Psoas muscle (tissue), 8 donors: ENCODE measurements around the gene ITPR3. TPM values are rescaled to one million over a fixed set of nuclear protein-coding genes. Genes with fewer than 3 reads are reported as not detected.

Source experiments
- ATAC-seq, 4 donors: fragments of 200-7000 bp; cut with Tn5 transposase; one replicate each; pipeline ENCODE4 v1.9.1; 2020; ENCODE audit warnings: moderate library complexity in 3 of 4, mild to moderate bottlenecking in 2 of 4
- DNase-seq, 2 donors: peaks; one replicate each; pipeline ENCODE4 v3.0.0-alpha.2; 2020
- H3K27ac ChIP-seq: fragments of 200-600 bp; one replicate; pipeline ENCODE4 v1.8.0; 2022
- H3K27me3 ChIP-seq, 3 donors: fragments of 200-600 bp in 1 of 3; one replicate each; pipeline versions ENCODE4 v1.6.1 to v1.8.0; 2013 to 2022; ENCODE audit warnings: low read length in 2 of 3, mild to moderate bottlenecking in 2 of 3, moderate library complexity in 1 of 3; ENCODE audit not compliant: insufficient read depth in 3 of 3
- H3K36me3 ChIP-seq, 2 donors: fragments of 200-600 bp in 1 of 2; one replicate each; pipeline versions ENCODE4 v1.6.1 to v1.8.0; 2013 to 2022; ENCODE audit warnings: low read depth in 1 of 2, mild to moderate bottlenecking in 1 of 2, moderate library complexity in 1 of 2; ENCODE audit not compliant: insufficient read depth in 1 of 2
- H3K4me1 ChIP-seq: fragments of 200-600 bp; one replicate; pipeline ENCODE4 v1.8.0; 2022
- H3K4me3 ChIP-seq: fragments of 200-600 bp; one replicate; pipeline ENCODE4 v1.8.0; 2022; ENCODE audit warnings: mild to moderate bottlenecking
- H3K9me3 ChIP-seq: fragments of 200-600 bp; one replicate; pipeline ENCODE4 v1.8.0; 2022
- CTCF ChIP-seq: fragments of 200-600 bp; IDR thresholded peaks from one replicate; pipeline ENCODE4 v1.8.0; 2022; ENCODE audit warnings: antibody characterized with exemption
- WGBS, 3 donors: extraction: QIAGEN DNeasy Blood & Tissue Kit; methylation state at CpG; one replicate each; pipeline versions ENCODE4 v1.1.6 to v1.1.7; 2013; 5-methylcytosine and 5-hydroxymethylcytosine counted together
- intact Hi-C, 2 donors: fragments of 100-400 bp; cut with DNase I; formaldehyde crosslinking; loops; one replicate each; pipeline versions ENCODE4 v1.11.0 to v1.14.2; 2022
- polyA plus RNA-seq, 3 donors: library from polyadenylated mRNA; stranded (reverse); fragments of 200-250 nt; gene quantifications; one replicate each; pipeline ENCODE4 v1.2.3, GENCODE V29; 2013
- total RNA-seq, 4 donors: library from RNA; stranded (reverse); fragmentation: NEBNext Ultra II Directional in 2 of 4; extraction: Animal tissue kit (Norgen Biotek cat#: 25700) in 2 of 4; gene quantifications; one replicate each; pipeline versions ENCODE4 v1.2.1 to v1.2.4, GENCODE V29; 2021 to 2023
- donor health status: healthy with polysubstance abuse.
- donor health status: DM: no; HTN: no; CAD: no; lungs with moderate emphysema.
- donor health status: Bipolar disorder and iron deficiency.
- donor health status: healthy.
- donor health status: DM: yes; HTN: yes; CAD: no.
- donor health status: DM: no; HTN: no; CAD: no.
- donor health status: DM: no; HTN: no; CAD: no.
- donor health status: DM: yes; HTN: yes; CAD: no.

ITPR3 gene
- total and polyA plus RNA-seq, 7 donors: 1.9 to 7.4 (median 3.8) TPM

- intact Hi-C loops: no loop called here
- H3K4me3 ChIP-seq: no peak overlapping the region
- no peaks in the 10 kb centered on the region for H3K4me1 ChIP-seq
- no peak overlapping the region for H3K27ac ChIP-seq
- DNase-seq: no peak
- 81 to 83% (median 83%) methylated on average over 19 of the region's 19 CpGs for WGBS, 3 donors
- no peak for TF ChIP-seq CTCF
- H3K27me3 ChIP-seq: no peaks in the 10 kb centered on the region
- H3K9me3 ChIP-seq: no peaks in the 10 kb centered on the region
- peaks cover 0 to 18% of the 10 kb centered on the region in 2 donors for H3K36me3 ChIP-seq
- ATAC-seq: no peak
Observed at GRCh38 chr6:33683576-33684427, 62.7 kb downstream of the ITPR3 start.

- no peak for DNase-seq
Observed at GRCh38 chr6:33684428-33684896, 63.3 kb downstream of the ITPR3 start.

GRCh38 chr6:33684983-33685382 lies 63.9 kb downstream of the ITPR3 start:
- no peaks in the 10 kb centered on the region for H3K27me3 ChIP-seq
- ATAC-seq: no peak
- intact Hi-C loops: no loop called here
- no peak for DNase-seq
- peaks cover 0 to 26% of the 10 kb centered on the region in 2 donors for H3K36me3 ChIP-seq
- no peaks in the 10 kb centered on the region for H3K9me3 ChIP-seq
- WGBS, 3 donors: 94 to 98% (median 97%) methylated on average over 7 of the region's 7 CpGs
- TF ChIP-seq CTCF: no peak
- H3K4me3 ChIP-seq: no peak overlapping the region
- no peak overlapping the region for H3K27ac ChIP-seq
- no peaks in the 10 kb centered on the region for H3K4me1 ChIP-seq

More at GRCh38 chr6:33684428-33684896, 63.3 kb downstream of the ITPR3 start:
- Histone ChIP-seq H3K9me3 (no peaks in the 10 kb centered on the region), H3K27ac (no peak overlapping the region), H3K36me3 (peaks cover 0 to 21% of the 10 kb centered on the region in 2 donors), H3K4me1 (no peaks in the 10 kb centered on the region), H3K4me3 (no peak overlapping the region), H3K27me3 (no peaks in the 10 kb centered on the region)
- intact Hi-C loops: no loop called here
- TF ChIP-seq CTCF: no peak
- ATAC-seq: no peak
- WGBS, 3 donors: 91 to 95% (median 92%) methylated on average over 15 to 16 of the region's 16 CpGs

- intact Hi-C loops: no loop called here
- peaks cover 0 to 26% of the 10 kb centered on the region in 2 donors for H3K36me3 ChIP-seq
- no peak overlapping the region for H3K4me3 ChIP-seq
- H3K27ac ChIP-seq: no peak overlapping the region
- ATAC-seq: no peak
- 87 to 90% (median 88%) methylated on average over 38 of the region's 38 CpGs for WGBS, 3 donors
- TF ChIP-seq CTCF: no peak
- H3K4me1 ChIP-seq: no peaks in the 10 kb centered on the region
- no peaks in the 10 kb centered on the region for H3K27me3 ChIP-seq
- DNase-seq: no peak
- no peaks in the 10 kb centered on the region for H3K9me3 ChIP-seq
Observed at GRCh38 chr6:33685411-33686224, 64.5 kb downstream of the ITPR3 start.
